DND-41 (cell line): Measurements from ENCODE around the gene BBS9.

Experiments used
- EZH2 ChIP-seq: IDR thresholded peaks from 3 replicates; pipeline ENCODE4 v1.6.1; 2012; ENCODE audit warnings: borderline replicate concordance, low read depth, mild to moderate bottlenecking, moderate library complexity, low read length, inconsistent platforms; ENCODE audit not compliant: severe bottlenecking
- TF ChIP-seq, protein P1 (sequence below): IDR thresholded peaks from 2 replicates; pipeline ENCODE4 v1.5.1; 2012; ENCODE audit warnings: borderline replicate concordance, low read length, moderate library complexity, mild to moderate bottlenecking; ENCODE audit not compliant: poor library complexity, severe bottlenecking; ENCODE audit errors: extremely low read depth

DNA sequence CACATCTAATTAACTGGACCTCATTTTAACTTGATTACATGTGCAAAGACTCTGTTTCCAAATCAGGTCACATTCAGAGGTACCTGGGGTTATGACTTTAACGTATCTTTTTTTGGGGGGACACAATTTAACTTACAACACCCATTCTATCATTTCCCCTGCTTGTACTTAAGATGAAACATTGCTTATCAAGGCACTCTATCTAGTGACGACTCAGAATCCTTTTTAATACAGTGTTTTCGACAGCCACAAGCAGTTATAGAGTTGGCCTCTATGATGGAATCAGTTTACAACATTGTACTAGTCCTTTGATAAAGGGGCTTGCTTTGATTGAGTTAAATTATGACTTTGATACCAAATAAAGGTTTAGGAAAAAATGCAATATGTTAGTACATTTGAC lies 22.7 kb downstream of the BBS9 start:
- TF ChIP-seq, protein P1, sequence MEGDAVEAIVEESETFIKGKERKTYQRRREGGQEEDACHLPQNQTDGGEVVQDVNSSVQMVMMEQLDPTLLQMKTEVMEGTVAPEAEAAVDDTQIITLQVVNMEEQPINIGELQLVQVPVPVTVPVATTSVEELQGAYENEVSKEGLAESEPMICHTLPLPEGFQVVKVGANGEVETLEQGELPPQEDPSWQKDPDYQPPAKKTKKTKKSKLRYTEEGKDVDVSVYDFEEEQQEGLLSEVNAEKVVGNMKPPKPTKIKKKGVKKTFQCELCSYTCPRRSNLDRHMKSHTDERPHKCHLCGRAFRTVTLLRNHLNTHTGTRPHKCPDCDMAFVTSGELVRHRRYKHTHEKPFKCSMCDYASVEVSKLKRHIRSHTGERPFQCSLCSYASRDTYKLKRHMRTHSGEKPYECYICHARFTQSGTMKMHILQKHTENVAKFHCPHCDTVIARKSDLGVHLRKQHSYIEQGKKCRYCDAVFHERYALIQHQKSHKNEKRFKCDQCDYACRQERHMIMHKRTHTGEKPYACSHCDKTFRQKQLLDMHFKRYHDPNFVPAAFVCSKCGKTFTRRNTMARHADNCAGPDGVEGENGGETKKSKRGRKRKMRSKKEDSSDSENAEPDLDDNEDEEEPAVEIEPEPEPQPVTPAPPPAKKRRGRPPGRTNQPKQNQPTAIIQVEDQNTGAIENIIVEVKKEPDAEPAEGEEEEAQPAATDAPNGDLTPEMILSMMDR: no peak
- no peak for TF ChIP-seq EZH2
